ENCODE results near the gene PARVB.
A peak's percentile ranks its signal among the peaks of the same experiment; 100 is the strongest.

Gene PARVB, protein sequence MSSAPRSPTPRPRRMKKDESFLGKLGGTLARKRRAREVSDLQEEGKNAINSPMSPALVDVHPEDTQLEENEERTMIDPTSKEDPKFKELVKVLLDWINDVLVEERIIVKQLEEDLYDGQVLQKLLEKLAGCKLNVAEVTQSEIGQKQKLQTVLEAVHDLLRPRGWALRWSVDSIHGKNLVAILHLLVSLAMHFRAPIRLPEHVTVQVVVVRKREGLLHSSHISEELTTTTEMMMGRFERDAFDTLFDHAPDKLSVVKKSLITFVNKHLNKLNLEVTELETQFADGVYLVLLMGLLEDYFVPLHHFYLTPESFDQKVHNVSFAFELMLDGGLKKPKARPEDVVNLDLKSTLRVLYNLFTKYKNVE

DNA sequence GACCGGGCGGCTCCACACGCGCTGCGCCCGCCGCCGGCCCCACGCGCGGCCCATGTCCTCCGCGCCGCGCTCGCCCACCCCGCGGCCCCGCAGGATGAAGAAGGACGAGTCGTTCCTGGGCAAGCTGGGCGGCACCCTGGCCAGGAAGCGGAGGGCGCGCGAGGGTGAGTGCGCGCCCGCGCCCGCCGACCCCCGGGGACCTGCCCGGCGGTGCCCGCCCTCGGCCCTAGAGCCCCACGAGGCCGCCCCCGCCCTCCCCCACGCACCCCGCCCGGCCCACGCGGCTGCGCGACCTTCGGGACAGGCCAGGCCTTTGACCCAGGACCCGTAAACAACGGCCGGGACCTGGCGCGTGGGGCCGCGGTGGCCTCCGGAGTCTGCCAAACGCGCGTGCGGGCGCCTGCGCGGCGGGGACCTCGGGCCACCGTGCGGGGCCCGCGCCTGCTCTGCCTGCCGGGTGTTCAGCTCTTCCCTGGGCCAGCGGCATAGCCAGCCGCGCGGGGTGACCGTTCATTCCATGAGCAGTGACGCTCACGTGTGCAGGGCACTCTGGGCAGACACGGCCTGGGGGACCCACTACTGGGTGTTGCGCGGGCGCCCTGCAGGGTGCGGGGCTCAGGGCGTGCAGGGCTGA is at the start of gene PARVB:
PARVB (plus strand) TSS at position 15 of the 634 bp plus-strand sequence; CDS start at position 53, 38 bp downstream.
- peak; percentile 8 to 10 for DNase-seq

DNA sequence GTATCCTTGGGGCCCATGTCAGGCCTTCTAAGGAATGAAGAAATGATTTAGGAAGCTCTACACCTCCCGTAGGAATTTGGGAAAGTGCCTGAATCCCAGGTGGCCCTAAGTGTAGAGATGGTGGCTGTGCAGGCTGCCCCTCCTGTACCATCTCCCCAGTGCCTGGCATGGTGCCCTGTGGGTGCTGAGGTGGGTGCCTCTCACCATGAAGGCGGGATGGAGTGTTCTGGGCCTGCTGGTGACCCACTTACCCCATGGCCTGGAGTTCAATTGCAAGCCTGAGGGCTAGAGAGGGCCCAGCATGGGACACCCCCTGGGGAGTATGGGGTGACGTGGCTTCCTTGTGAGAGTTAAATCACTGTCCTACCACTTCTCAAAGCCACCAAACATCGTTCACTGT is 49.1 kb upstream of the PARVB start:
- DNase-seq = no peak

DNA sequence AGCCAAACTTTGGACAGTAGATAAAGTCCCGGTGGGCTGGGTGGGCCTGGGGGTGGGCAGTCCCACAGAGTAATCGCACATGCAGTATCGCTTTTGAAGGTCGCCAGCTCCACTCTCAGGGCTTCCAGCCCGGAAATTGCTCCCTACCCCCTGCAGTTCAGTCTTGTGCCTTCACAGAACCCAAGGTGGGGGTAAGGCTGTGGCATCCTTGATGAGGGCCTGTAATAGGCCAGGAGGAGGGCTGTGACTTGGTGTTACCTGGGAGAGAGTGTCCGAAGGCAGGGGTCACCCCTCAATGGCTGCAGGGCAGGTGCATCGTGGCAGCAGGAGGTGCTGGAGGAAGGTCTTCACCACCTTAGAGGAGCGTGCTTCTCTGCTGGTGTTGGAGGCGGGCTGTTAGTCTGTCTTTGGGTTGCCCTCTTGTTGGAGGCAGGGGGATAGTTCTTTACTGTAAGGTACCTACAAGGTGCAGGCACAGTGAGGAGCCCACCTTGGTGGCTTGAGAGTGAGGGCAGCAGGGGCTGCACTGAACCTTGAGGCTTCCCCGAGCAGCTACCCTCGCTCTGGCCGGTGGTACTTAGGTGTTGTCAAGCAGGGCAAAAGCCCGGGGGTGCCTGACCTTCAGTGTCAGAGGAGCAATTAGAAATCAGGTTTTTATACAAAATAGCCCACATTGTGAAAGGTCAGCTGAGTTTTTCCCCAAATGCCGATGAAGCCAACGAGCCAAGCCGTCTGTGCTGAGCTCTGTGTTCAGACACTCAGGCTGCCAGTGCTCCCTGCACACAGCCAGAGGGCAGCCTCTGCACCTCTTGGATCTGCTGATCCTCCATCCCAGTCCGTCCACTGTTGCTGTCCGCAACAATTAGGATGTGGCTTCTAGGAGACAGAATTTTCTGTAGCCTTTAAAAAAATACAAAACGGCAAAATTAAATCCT is 47.0 kb upstream of the PARVB start:
- no peak for DNase-seq

DNA sequence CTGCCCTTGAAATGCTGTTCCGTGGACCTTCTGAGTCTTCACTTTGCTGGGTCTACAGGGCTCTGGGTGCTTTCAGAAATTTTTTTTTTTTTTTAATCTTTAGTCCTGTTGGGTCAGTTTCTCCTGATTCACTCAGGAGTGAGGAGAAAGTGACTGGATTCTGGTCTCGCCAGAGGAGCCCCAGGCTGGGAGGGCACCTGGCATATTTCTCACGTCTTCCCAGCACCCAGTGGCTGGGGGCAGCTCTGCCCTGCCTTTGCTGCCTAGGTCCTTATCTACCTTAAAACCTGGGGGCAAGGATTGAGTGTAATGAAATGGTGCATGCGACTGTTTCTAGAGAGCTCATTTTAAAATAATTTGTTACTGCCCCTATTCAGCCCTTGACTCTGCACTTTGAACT is 45.5 kb upstream of the PARVB start:
- DNase-seq = no peak

DNA sequence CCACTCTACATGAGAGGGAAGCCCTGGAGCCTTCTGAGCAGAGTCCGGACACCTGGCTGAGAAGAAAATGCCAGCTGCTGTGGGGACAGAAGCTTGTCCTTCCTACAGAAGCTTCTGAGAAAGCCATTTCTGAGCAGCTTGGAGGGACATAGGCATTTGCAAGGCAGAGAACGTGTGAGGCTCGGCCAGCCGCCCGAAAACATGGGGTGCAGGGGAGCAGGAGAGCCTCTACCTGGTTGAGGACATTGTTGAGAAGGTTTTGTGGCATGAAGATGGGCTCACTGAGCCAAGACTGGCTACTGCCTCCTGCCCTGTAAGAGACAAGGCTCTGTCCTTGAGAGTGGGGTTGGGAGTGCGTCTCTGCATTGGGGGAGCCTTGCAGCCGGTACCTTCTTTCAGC is 43.5 kb upstream of the PARVB start:
- no peak for DNase-seq

DNA sequence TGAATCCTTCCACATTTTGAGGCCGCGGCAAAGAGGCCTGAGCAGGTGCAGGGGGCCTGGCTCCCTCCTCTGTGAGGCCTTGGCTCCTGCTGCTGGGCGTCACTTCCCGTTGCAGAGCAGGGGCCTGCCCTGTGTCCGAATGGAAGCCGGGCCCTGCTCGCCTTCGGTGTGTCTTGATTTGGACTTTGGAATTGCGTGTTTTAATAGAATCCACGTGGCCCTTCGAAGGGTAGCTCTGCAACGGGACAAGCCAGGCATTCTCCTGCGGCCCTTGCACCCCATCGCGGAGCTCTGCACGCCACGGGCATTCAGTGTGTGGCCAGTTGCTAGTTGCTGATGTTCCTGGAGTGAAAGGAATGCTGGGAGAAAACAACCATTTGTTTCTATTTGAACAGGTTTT is 43.1 kb upstream of the PARVB start:
- DNase-seq = no peak

DNA sequence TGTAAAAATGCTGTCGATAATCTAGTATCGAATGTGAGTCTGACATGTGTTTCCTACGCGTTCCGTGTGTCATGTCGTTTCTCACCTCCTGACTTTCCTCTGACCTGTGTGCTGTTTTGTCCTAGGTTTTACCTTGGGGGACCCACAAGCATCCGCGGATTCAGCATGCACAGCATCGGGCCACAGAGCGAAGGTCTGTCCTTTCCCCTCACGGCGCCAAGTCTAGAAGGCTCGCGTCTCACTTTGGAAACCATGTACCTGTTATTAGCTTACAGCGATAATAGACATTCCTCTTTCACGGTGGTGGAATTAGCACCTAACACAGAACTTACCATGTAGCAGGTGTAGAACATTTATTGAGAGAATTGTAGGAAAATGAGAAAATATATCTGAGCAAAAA is 40.3 kb upstream of the PARVB start:
- DNase-seq = no peak

DNA sequence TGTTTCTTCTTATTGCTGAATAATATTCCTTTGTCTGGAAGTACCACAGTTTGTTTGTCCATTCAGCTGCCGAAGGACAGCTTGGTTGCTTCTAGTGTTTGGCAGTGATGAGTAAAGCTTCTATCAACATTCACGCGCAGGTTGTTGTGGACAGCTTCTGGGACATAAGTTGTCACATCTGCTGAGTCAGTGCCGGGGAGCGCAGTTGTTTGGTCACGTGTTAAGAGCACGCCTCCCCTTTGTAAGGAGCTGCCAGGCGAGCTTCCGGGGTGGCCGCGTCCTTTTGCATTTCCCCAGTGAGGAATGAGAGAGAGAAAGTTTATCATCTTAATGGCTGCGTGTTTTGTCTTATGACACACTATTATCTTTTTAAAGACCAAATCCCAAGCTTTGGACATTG is 38.6 kb upstream of the PARVB start:
- DNase-seq = no peak

DNA sequence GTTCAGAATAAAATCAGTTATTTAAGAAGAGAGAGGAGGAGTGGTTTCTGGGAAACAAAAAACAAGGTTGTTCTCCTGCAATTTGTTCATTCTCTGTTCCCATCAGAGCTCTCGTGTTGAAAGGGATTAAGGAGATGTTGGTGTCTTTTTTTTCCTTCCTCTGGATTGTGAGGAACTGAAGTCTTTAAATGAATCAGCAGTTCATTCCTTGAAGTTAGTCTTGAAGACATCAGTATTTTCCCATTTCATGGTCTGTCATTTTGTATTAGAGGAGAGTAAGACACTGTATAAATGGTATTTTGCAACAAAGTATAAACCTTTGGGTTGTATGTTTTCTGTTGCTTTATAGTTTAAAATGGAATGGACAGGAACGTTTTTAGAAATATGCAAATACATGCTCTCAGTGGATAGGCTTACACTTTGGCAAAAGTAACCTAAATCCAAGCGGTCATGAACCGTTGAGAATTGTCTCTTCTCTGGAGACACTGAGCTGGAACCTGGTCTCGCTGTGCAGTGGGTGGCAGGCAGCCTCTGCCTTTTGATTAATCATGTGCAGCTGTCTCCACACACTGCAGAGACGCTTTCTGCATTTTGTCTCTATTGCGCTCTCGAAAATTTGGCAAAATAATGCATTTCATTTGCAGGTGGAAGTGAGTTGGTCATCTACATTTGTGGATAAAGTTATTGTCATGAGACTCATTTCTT is 35.8 kb upstream of the PARVB start:
- no peak for DNase-seq

DNA sequence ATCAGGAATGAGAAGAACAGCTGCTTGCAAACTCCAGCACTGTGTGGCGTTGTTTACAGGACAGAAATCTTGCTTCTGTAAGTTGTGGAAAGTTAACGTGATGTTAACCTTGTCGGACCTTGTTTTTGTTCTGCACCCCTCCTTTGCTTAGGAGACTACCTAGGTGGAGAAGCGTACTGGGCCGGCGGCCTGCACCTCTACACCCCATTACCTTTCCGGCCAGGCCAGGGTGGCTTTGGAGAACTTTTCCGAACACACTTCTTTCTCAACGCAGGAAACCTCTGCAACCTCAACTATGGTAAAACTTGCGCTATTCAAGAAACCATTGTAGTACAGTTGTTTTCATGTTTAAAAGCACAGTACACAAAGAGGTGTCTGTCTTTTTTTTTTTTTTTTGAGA is 35.1 kb upstream of the PARVB start:
- DNase-seq = no peak

DNA sequence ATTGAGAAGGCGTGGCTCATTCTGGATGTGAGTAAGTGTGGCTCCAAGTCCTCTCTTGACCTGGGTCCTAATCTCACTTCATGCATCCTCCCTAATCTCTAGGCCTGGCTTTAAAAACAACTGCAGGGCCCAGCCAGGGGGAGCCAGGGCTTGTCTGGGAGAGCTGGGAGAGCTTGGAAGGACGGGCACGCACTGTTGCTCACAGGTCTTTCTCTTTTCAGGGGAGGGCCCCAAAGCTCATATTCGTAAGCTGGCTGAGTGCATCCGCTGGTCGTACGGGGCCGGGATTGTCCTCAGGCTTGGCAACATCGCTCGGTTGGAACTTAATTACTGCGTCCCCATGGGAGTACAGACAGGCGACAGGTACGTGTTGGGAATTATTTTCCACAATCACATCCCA is 34.1 kb upstream of the PARVB start:
- DNase-seq = no peak

DNA sequence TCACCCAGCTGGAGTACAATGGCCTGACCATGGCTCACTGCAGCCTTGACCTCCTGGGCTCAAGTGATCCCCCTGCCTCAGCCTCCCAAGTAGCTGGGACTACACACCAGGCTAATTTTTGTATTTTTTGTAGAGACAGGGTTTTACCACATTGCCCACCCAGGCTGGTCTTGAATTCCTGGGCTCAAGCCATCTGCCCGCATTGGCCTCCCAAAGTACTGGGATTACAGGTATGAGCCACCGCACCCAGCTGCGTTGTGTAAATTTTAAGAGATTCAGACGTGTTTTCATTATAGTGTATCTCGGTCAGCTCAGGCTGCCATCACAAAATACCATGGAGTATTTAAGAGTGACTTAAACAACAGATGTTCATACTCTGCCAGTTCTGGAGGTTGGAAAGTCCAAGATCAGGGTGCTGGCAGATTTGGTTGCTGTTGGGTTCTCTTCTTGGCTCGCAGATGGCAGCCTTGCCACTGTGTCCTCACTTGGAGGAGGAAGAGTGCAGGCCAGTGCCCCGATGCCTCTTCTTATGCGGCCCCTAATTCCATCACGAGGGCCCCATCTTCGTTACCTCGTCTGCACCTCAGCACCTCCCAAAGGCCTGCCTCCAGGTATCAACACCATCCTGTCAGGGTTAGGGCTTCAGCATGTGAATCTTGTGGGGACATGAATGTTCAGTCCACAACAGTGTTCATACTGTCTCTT is 32.6 kb upstream of the PARVB start:
- no peak for DNase-seq

DNA sequence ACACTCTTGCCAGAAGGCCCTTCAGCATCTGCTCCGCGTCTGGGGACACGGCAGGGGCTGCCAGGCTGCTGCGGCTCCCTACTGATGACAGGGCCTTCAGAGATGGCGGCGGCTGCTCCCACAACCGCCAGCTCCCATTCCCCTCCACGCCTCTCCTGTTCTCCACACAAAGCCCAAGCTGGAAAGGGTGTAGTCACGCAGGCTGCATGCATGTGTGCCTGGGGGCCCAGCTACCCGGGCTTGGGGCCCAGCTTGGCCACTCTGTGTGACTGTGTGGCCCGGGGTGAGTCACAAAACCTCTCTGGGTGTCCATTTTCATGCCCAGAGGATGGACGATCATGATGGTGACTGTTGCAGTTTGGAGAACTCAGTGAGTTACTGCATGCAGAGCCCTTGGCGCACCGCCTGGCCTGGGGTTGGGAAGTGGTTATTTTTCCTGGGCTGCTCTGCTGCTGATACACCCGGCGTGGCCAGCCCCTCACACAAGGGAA is 31.7 kb upstream of the PARVB start:
- DNase-seq = no peak

DNA sequence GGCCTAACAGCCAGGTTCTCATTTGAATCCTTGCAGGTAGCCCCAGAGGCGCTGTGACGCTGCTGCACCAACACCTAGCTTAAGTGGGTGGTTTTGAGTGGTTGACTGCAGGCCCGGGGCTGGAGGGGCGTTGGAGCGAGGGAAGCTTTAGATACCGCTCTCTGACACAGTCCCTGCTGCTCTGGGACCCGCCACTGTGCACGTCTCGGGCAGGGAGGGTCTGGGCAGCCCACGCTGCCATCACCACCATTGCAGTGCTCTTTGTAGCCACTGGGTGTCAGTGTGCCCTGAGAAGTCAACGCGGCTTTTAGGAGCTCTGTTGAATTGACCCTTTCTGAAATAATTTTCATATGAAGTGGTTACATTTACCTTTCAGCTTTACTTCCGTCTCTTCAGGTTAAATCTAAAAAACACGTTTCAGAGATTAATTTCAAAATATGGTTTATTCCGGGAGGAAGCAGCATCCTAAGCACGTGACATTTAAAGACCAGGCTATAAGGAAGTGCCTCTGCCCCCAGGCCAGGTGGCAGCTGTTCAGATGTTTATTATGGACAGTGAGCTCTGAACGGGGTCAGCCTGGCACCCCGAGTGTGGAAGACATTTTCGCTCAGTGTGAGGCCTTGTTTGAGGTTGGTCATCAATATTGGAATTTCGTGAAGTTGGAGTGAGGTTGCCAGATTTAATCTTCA is 30.9 kb upstream of the PARVB start:
- DNase-seq = peak; percentile 31 to 60

DNA sequence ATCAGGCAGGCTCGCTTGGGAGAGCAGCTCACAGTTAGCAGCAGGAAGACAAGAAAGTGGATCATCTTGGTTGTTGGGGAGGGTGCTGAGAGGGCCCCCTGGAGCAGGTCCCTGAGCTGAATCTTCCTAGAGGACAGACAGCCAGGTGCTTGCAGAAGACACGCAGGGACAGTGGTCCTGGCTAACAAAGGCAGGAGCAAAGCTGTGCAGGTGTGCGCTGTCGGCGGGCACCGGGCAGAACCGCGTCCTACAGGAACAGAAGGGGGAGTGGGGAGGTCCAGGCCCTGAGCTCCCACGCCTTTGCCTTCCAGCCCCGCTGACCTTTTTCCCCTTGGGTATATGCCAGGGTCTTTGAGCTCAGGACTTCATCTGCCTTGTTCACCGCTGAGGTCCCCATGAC is 30.1 kb upstream of the PARVB start:
- DNase-seq = no peak

DNA sequence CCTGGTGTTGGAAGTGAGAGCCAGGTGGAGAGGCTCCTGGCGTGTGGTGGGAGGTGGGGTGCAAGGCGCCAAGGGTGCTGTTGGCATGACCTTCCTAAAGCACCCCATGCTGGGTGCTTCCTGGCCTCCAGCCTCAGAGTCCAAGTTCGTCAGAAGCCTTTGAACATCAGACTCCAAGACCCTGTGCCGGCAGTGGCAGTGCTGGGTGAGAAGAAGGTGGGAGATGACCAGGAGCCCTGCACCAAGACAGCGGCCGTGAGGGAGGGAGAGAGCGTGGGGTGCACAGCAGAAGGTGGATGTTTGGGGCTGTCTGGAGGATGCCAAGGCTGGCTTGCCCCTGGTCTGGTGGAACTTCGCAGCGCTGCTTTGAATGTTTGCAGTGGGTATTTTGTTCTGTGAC is 29.7 kb upstream of the PARVB start:
- DNase-seq = no peak

DNA sequence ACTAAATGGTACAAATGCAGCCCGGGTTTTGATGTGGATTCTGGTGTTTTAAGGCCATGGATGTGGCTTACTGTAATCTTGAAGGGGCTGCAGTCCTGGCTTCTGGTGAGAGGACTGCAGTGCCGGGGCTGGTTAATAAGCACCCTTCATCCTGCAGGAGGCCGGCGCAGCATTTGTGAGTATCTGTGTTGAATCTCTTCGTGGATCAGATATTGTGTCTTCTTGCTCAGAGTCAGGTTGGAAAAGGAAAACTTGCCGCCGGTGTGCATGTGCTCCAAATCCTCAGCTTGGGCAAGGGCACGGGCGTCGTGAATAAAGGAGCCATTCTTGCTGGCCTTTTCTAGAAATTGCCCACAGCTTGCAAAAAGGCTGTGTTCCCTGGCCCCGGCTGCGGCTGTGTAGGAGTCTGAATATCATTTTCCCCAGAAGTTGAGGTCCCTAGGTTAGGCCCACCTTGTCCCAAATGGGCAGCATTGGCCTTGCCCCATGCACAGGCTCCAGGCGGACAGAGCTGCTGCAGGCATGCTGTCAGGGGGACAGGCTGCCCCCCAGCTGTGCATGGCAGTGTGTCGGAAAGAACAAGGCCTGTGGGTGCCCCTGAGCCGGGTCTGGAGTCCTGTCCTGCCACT is 28.9 kb upstream of the PARVB start:
- DNase-seq = no peak

DNA sequence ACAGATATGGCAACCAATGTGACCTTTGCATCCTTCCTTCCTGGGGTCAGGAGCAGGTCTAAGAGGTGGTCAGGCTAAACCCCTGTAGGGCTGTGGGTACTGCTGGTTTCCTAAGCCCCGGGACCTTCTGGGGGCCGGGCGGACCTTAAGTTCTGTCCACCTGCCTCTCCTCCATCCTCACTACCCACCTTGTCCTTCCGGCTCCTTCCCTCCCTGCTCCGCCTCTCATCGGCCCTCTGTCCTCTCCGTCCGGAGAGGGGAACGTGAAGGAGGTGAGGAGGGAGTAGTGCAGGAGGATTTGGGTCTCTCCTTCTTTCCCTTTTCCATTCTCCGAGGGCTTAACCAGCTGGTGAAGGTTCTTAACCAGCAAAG is 28.3 kb upstream of the PARVB start:
- no peak for DNase-seq

DNA sequence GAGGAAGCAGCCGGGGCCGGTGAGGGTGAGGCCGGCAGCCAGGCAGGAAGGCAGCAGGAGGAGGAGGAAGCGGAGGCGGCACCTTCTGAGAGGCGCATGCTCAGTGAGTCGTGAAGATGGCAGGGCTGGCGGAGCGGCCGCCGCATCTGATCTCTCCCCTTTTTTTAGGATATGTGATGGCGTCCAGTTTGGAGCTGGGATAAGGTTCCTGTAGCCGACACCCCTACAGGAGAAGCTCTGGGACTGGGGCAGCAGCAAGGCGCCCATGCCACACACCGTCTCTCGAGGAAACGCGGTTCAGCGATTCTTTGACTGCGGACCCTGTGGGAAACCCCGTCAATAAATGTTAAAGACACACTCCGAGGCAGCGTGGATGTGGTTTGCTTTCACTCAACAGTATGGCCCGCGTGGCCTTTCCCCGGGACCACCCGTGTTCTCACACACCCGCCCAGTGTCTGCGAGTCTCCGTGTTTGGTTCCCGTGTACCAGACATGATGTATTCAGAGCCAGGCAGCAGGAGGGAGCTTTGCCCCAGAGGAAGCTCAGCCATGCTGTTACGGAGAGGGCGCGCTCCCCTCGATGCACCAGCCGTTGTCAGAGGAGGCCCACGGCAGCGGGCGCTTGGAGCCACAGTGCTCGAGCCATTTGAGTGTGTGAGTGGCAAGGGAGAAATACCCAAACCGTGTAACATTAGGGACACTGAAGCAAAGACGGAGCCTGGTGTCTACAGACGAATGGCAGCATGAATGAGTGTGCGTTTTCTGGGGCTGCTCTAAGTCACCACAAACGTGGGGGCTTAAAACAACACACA is 27.7 kb upstream of the PARVB start:
- DNase-seq = peak; percentile 71 to 72

DNA sequence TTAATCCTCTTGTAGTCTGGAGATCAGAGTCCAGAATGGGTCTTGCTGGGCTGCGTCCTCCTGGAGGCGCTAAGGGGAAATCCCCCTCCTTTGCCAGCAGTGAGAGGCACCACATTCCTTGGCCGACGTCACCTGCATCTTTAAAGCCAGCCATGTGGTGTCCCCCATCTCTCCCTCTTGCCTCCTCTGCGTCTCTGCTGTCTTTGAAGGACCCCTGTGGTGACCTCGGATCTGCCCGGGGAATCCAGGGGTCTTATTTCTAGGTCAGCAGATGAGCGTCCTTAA is 27.2 kb upstream of the PARVB start:
- DNase-seq = no peak

Data from activated CD4-positive, alpha-beta T cell treated with anti-CD3 and anti-CD28 coated beads for 4 hours (primary cell).